Natural killer cell (primary cell): ENCODE measurements around the gene JKAMP. TPM values are rescaled to one million over a fixed set of nuclear protein-coding genes. Genes with fewer than 3 reads are reported as not detected.

Source experiments
- ATAC-seq, 3 donors: fragments of 150-1000 bp in 2 of 3; fragments of 200-7000 bp in 1 of 3; cut with Tn5 transposase; 1 replicate in 1 of 3; 2 replicates in 2 of 3; pipeline ENCODE4 v1.10.0; 2021; ENCODE audit warnings: mild to moderate bottlenecking in 2 of 3, moderate library complexity in 2 of 3
- DNase-seq, 2 donors: peaks; one replicate each; pipeline versions ENCODE4 v3.0.0 to v3.0.0-alpha.2; 2013 to 2021; ENCODE audit warnings: mixed read lengths in 1 of 2
- H3K27ac ChIP-seq: one replicate; pipeline ENCODE4 v1.5.1; 2013; ENCODE audit warnings: mild to moderate bottlenecking, low read length
- H3K27me3 ChIP-seq: one replicate; pipeline ENCODE4 v1.6.1; 2013; ENCODE audit warnings: low read length; ENCODE audit not compliant: control insufficient read depth, insufficient read depth
- H3K36me3 ChIP-seq: one replicate; pipeline ENCODE4 v1.6.1; 2013; ENCODE audit warnings: low read length; ENCODE audit not compliant: control insufficient read depth, insufficient read depth
- H3K4me1 ChIP-seq: one replicate; pipeline ENCODE4 v1.6.1; 2013; ENCODE audit warnings: low read length; ENCODE audit not compliant: control insufficient read depth, insufficient read depth
- H3K4me3 ChIP-seq: one replicate; pipeline ENCODE4 v1.5.1; 2013; ENCODE audit warnings: low read length
- H3K9me3 ChIP-seq: one replicate; pipeline ENCODE4 v1.6.1; 2013; ENCODE audit warnings: low read length; ENCODE audit not compliant: control insufficient read depth, insufficient read depth
- H3K27ac Mint-ChIP-seq, 2 donors: one replicate each; pipeline ENCODE4 v1.8.0; 2022; ENCODE audit warnings: mild to moderate bottlenecking in 2 of 2, mixed read lengths in 2 of 2, moderate library complexity in 1 of 2
- H3K27me3 Mint-ChIP-seq, 2 donors: one replicate each; pipeline ENCODE4 v1.8.0; 2022; ENCODE audit warnings: low read depth in 2 of 2, mixed read lengths in 2 of 2
- H3K36me3 Mint-ChIP-seq: one replicate; pipeline ENCODE4 v1.8.0; 2022; ENCODE audit warnings: mixed read lengths
- H3K4me1 Mint-ChIP-seq, 2 donors: one replicate each; pipeline ENCODE4 v1.8.0; 2022; ENCODE audit warnings: mixed read lengths in 2 of 2
- H3K4me3 Mint-ChIP-seq: one replicate; pipeline ENCODE4 v1.8.0; 2022; ENCODE audit warnings: mild to moderate bottlenecking, moderate library complexity, mixed read lengths
- H3K9me3 Mint-ChIP-seq, 2 donors: one replicate each; pipeline ENCODE4 v1.8.0; 2022; ENCODE audit warnings: mixed read lengths in 2 of 2
- WGBS: methylation state at CpG from one replicate; pipeline ENCODE4 v1.1.7; 2013; ENCODE audit warnings: missing lambda C conversion rate; ENCODE audit not compliant: insufficient coverage; 5-methylcytosine and 5-hydroxymethylcytosine counted together
- intact Hi-C: fragments of 100-400 bp; cut with micrococcal nuclease; formaldehyde crosslinking; loops from one replicate; pipeline ENCODE4 v1.14.2; 2022
- total RNA-seq, 4 donors: library from RNA; stranded (reverse); fragments of 120-200 nt in 1 of 4; gene quantifications; one replicate each; pipeline versions ENCODE4 v1.2.3 to v1.2.4, GENCODE V29; 2013 to 2022
- TF ChIP-seq, protein P1 (sequence below): fragments of 200-600 bp; IDR thresholded peaks from one replicate; pipeline ENCODE4 v1.8.0; 2022; ENCODE audit warnings: antibody characterized with exemption

Gene JKAMP
- total RNA-seq, 3 donors from 2014 or later (not counting 1 experiment from before 2014, with no cell fraction given): 18.8 to 25.0 (median 20.5) TPM

DNA sequence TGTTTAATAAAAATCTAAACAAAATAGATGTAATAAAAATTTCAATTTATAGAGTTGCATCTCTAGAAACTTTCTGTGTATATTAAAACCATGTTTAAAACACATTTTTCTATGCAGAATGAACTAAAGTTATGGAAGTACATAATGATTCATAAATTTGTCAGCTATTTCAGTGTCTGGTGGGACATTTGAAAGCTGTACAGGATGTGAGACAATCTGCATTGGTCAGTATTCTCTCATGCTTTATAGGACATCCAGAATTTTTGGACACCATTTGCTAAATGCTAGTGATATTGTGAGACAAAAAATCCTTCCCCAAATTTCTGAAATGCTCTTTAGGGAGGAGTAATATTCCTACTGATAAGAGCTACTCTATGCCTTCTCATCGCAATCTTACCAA, 32.5 kb upstream of the JKAMP start:
- WGBS: no CpG with 5 or more reads among the region's 1 CpG
- H3K4me1 Mint-ChIP-seq: no peaks in the 10 kb centered on the region
- intact Hi-C loops: no loop called here
- H3K4me3 Mint-ChIP-seq: no peak overlapping the region
- no peaks in the 10 kb centered on the region for H3K9me3 ChIP-seq
- H3K36me3 ChIP-seq: no peaks in the 10 kb centered on the region
- DNase-seq (no peak), ATAC-seq (no peak)
- H3K36me3 Mint-ChIP-seq: no peaks in the 10 kb centered on the region
- no peaks in the 10 kb centered on the region for H3K9me3 Mint-ChIP-seq
- no peaks in the 10 kb centered on the region for H3K4me1 ChIP-seq
- no peak overlapping the region for H3K27ac Mint-ChIP-seq
- no peaks in the 10 kb centered on the region for H3K27me3 Mint-ChIP-seq
- no peak overlapping the region for H3K27ac ChIP-seq
- TF ChIP-seq, protein P1, sequence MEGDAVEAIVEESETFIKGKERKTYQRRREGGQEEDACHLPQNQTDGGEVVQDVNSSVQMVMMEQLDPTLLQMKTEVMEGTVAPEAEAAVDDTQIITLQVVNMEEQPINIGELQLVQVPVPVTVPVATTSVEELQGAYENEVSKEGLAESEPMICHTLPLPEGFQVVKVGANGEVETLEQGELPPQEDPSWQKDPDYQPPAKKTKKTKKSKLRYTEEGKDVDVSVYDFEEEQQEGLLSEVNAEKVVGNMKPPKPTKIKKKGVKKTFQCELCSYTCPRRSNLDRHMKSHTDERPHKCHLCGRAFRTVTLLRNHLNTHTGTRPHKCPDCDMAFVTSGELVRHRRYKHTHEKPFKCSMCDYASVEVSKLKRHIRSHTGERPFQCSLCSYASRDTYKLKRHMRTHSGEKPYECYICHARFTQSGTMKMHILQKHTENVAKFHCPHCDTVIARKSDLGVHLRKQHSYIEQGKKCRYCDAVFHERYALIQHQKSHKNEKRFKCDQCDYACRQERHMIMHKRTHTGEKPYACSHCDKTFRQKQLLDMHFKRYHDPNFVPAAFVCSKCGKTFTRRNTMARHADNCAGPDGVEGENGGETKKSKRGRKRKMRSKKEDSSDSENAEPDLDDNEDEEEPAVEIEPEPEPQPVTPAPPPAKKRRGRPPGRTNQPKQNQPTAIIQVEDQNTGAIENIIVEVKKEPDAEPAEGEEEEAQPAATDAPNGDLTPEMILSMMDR: no peak
- H3K27me3 ChIP-seq: no peaks in the 10 kb centered on the region
- no peak overlapping the region for H3K4me3 ChIP-seq

DNA sequence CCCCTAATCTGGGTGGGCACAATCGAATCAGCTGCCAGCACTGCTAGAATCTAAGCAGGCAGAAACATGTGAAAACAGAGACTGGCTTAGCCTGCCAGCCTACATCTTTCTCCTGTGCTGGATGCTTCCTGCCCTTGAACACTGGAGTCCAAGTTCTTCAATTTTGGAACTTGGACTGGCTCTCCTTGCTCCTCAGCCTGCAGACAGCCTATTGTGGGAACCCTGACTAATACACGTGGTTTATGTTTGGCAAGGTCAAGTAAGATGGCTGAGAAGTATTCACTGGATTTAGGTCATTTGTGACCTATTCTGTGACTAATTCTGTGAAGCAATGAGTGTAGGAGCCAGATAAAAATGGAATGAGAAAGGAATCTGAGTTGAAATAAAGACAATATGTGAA, 30.2 kb upstream of the JKAMP start:
- no peak overlapping the region for H3K4me3 Mint-ChIP-seq
- no peak overlapping the region for H3K27ac ChIP-seq
- no peaks in the 10 kb centered on the region for H3K27me3 ChIP-seq
- no peak for ATAC-seq
- no peaks in the 10 kb centered on the region for H3K9me3 ChIP-seq
- no peaks in the 10 kb centered on the region for H3K36me3 Mint-ChIP-seq
- H3K27me3 Mint-ChIP-seq: no peaks in the 10 kb centered on the region
- no peak overlapping the region for H3K27ac Mint-ChIP-seq
- no peaks in the 10 kb centered on the region for H3K36me3 ChIP-seq
- no peaks in the 10 kb centered on the region for H3K9me3 Mint-ChIP-seq
- TF ChIP-seq, protein P1: no peak
- DNase-seq: no peak
- no peak overlapping the region for H3K4me3 ChIP-seq
- H3K4me1 Mint-ChIP-seq: no peaks in the 10 kb centered on the region
- H3K4me1 ChIP-seq: no peaks in the 10 kb centered on the region
- intact Hi-C loops: no loop called here
- WGBS: 44% methylated on average over 2 of the region's 2 CpGs

DNA sequence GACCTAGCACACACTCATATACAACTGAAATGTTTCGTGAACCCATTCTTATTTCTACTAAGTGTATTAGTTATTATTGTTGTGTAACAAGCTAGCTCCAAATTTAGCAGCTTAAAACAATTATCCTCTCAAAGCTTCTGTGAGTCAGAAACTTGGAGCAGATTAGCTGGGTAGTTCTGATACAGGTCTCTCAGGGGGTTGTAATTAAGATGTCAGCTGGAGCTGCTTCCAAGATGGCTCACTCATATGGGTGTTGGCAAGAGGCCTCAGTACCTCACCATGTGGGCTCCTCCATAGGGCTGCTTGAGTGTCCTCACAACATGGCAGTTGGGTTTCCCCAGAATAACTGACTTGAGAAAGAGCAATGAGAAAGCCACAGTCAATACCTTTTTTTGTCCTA, 28.9 kb upstream of the JKAMP start:
- intact Hi-C loops: no loop called here
- Mint-ChIP-seq H3K9me3 (no peaks in the 10 kb centered on the region), H3K36me3 (no peaks in the 10 kb centered on the region), H3K27me3 (peaks cover 0 to 2% of the 10 kb centered on the region in 2 donors), H3K27ac (no peak overlapping the region), H3K4me1 (no peaks in the 10 kb centered on the region), H3K4me3 (no peak overlapping the region)
- no peaks in the 10 kb centered on the region for H3K9me3 ChIP-seq
- DNase-seq (no peak), ATAC-seq (no peak)
- no peaks in the 10 kb centered on the region for H3K4me1 ChIP-seq
- no peak overlapping the region for H3K27ac ChIP-seq
- no peak overlapping the region for H3K4me3 ChIP-seq
- no CpG with 5 or more reads among the region's 1 CpG for WGBS
- no peaks in the 10 kb centered on the region for H3K27me3 ChIP-seq
- H3K36me3 ChIP-seq: no peaks in the 10 kb centered on the region
- TF ChIP-seq, protein P1: no peak

DNA sequence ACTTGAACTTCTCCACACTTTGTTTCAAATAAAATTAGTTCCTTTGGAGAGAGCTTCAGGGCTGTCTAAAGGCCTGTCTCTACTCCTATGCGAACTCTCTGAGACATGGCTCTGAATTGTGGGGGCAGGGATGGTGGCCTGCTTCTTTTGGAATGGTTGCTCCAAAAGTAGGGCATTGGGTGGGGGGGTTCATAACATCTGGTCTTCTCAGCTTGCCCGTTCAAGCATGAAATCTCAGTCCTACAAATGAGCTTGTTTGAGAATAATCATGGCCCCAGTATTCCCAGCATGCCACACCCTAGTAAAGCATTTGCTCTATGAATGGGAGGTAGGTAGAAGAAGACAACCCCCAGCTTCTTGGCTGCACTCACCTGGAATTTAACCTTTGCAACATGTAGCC, 25.8 kb upstream of the JKAMP start:
- 93% methylated on average over 2 of the region's 2 CpGs for WGBS
- H3K36me3 Mint-ChIP-seq: no peaks in the 10 kb centered on the region
- H3K4me3 Mint-ChIP-seq: no peak overlapping the region
- peaks cover 6 to 9% of the 10 kb centered on the region in 2 donors for H3K27me3 Mint-ChIP-seq
- Histone ChIP-seq H3K27ac (no peak overlapping the region), H3K9me3 (no peaks in the 10 kb centered on the region), H3K27me3 (peaks cover 6% of the 10 kb centered on the region), H3K4me1 (peaks cover under 1% of the 10 kb centered on the region), H3K4me3 (no peak overlapping the region), H3K36me3 (no peaks in the 10 kb centered on the region)
- ATAC-seq: no peak
- intact Hi-C loops: no loop called here
- peaks cover 0 to 2% of the 10 kb centered on the region in 2 donors for H3K4me1 Mint-ChIP-seq
- TF ChIP-seq, protein P1: no peak
- H3K27ac Mint-ChIP-seq: no peak overlapping the region
- no peaks in the 10 kb centered on the region for H3K9me3 Mint-ChIP-seq
- no peak for DNase-seq
